GM10266 (cell line): ENCODE results near the gene HAL.

Source experiments
- DNase-seq: peaks from one replicate; pipeline ENCODE4 v3.0.0; 2012; ENCODE audit errors: extremely low spot score
- TF ChIP-seq, protein P1 (sequence below): IDR thresholded peaks from 2 replicates; pipeline ENCODE4 v1.5.1; 2012; ENCODE audit warnings: mild to moderate bottlenecking, low read depth; ENCODE audit not compliant: control insufficient read depth, insufficient read depth; ENCODE audit errors: missing control alignments

The HAL gene

DNA sequence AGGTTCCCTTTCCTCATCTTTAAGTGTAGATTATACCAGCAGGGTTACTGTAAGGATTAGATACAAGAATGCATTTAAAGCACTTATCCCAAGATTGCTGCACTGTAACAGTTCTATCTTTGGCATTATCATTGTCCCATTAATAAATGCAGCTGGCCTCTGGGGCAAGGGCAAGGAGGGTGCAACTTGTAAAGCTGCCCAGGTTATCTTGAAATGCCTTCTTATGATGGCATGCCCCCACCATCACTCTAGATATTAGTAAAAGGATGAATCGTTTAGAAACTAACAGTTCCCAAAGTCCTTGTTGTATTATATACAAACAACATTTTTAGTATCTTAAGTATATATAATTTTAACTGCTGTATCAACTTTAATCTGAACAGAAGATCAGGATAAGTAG lies 32.4 kb upstream of the HAL start:
- no peak for DNase-seq
- TF ChIP-seq, protein P1, sequence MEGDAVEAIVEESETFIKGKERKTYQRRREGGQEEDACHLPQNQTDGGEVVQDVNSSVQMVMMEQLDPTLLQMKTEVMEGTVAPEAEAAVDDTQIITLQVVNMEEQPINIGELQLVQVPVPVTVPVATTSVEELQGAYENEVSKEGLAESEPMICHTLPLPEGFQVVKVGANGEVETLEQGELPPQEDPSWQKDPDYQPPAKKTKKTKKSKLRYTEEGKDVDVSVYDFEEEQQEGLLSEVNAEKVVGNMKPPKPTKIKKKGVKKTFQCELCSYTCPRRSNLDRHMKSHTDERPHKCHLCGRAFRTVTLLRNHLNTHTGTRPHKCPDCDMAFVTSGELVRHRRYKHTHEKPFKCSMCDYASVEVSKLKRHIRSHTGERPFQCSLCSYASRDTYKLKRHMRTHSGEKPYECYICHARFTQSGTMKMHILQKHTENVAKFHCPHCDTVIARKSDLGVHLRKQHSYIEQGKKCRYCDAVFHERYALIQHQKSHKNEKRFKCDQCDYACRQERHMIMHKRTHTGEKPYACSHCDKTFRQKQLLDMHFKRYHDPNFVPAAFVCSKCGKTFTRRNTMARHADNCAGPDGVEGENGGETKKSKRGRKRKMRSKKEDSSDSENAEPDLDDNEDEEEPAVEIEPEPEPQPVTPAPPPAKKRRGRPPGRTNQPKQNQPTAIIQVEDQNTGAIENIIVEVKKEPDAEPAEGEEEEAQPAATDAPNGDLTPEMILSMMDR, result no peak

DNA sequence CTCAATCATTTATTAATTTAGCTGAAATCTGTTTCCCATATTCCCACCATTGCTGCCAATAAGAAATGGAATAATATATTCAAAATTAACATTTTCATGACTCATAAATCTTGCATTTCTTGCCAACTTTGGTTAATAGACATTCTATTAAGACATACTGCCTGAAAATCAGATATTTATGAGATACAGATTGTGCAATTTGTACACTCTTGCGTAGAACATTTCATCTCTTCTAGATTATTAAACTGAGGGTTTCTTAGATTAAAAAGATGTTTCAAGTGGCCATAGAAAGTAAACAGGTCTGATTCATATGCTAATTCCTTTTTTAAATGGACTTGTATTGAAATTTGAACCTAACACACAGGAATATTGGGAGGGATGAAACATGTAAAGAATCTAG lies 30.2 kb upstream of the HAL start:
- TF ChIP-seq, protein P1, result no peak

DNA sequence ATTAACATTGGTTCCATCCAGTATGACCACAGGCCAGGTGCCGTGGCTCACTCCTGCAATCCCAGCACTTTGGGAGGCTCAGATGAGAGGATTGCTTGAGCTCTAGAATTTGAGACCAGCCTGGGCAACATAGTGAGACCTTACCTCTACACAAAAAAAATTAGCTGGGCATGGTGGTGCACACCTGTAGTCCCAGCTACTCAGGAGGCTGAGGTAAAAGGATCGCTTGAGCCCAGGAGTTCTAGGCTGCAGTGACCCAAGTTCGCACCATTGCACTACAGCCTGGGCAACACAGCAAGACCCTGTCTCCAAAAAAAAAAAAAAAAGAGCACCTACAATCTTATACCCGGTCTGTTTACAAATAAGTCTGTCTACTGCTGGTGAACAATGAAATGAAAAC lies 29.4 kb upstream of the HAL start:
- DNase-seq, result no peak
- TF ChIP-seq, protein P1, result no peak

More for the DNA sequence above, 30.2 kb upstream of the HAL start:
- DNase-seq, result no peak

DNA sequence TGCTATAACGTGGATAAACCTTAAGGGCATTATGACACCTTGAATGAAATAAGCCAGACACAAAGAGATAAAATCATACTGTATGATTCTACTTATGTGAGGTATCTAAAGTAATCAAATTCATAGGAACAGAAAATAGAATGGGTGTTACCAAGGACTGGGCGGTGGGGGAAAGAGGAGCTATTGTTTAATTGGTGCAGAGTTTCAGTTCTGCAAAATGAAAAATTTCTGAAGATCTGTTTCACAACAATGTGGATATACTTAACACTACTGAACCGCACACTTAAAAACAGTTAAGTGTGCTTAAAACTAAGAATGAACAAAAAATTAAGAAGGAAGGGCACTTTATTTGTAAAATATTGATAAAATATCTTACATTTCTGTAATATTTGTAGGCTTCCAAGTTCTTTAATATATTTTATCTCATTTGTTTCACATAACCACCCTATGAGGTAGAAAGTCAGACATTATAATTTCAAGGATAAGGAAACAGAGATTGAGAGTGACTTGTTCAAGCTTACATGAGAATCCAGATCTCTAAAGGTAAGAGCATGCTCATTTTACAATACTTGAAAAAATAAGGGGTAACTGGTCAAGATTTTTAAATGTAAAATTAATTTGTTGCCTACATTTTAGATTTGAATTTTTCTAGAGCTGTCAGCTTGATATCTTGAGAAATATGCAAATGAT lies 24.3 kb upstream of the HAL start:
- DNase-seq, result no peak
- TF ChIP-seq, protein P1, result no peak

DNA sequence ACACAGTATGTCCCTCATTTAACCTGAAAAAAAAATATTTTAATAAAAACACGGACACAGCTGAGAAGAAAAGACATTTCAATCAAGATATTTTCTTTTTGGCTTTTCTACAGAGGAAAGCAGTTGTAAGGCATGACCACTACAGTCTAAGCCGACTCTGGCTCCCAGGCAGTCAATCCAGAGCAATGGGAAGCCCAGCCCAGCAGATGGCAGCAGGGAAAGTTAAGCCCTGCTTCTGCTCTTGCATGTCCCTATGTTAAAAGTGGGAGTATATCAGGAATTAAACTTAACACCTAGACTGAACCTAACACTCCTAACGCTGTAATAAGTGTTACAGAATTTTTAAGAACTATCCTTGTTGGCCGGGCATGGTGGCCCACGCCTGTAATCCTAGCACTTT lies 19.5 kb upstream of the HAL start:
- DNase-seq, result no peak
- TF ChIP-seq, protein P1, result no peak

DNA sequence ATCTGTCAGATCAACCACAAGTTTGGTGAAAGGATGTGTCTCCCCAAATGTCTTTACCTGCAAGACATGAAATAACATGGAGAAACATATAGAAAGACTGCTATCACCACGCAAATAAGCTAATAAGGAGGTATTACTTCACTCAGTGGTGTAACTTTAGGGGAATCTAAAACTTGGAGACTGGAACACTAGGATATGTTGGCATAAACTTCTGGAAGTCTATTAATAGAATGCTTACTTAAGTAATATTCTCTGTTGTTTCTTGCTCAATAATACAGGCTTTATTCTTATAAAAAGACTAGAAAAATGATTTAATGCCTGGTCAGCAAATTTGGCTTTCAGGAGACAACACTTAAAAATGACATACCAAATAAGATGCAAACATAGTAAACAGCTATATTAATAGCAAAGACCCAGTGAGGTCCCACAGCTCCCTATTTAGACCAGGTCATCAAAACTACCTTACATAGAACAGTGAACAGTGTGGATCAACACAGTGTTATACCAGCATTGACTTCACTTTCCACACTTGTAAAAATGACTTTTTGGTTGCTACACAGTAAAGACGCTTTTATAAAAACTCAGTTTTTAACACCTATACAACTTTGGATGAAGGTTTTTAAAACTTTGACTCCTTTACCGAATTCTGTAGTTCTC lies 18.9 kb upstream of the HAL start:
- TF ChIP-seq, protein P1, result no peak
- DNase-seq, result no peak

DNA sequence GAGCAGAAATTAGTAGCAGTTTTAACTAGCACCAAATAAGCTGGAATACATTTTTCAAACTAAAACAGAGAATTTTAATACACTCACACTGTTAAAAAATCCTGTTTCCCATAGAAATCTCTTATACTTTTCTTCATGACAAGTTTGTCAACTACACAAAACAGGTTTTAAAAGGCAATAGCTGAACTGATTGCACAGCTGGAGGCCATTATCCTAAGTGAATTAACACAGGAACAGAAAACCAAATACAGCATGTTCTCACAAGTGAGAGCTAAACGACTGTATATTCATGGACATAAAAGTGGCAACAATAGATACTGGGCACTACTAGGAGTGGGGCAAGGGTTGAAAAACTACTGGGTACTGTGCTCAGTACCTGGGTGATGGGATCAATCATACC lies 11.6 kb upstream of the HAL start:
- no peak for DNase-seq
- TF ChIP-seq, protein P1, result no peak
